SHP77 (cell line): Measurements from ENCODE around the gene RHBDD3.
"Not testable (repeated sequence)": the region's sequence is repeated elsewhere in the genome, so short reads cannot be mapped to it uniquely, and the experiment has no call there.

Experiments used
- DNase-seq, 2 experiments: peaks; one replicate each; lab custom pipeline; 2025; lab: John Stamatoyannopoulos, UW

RHBDD3 gene

GRCh38 chr22:29247891-29248290 lies 19.9 kb downstream of the RHBDD3 start:
- not testable (repeated sequence) for DNase-seq

- peak; percentile 29 to 59 for DNase-seq
These were observed 22.0 kb downstream of the RHBDD3 start for GRCh38 chr22:29245626-29246385.

GRCh38 chr22:29244785-29245625 lies 22.8 kb downstream of the RHBDD3 start:
- DNase-seq = no peak

GRCh38 chr22:29243874-29244446 lies 23.8 kb downstream of the RHBDD3 start:
- DNase-seq = no peak

- not testable (repeated sequence) for DNase-seq
These were observed 27.3 kb downstream of the RHBDD3 start for GRCh38 chr22:29240481-29240880.

GRCh38 chr22:29233277-29233877 lies 34.4 kb downstream of the RHBDD3 start:
- DNase-seq = no peak

GRCh38 chr22:29231971-29232959 lies 35.5 kb downstream of the RHBDD3 start:
- no peak for DNase-seq

- DNase-seq = no peak
These were observed 36.6 kb downstream of the RHBDD3 start for GRCh38 chr22:29230972-29231875.

- no peak for DNase-seq
These were observed 41.3 kb downstream of the RHBDD3 start for GRCh38 chr22:29226351-29226981.

GRCh38 chr22:29225422-29226090 lies 42.2 kb downstream of the RHBDD3 start:
- DNase-seq = peak; percentile 45 to 64

- no peak for DNase-seq
These were observed 42.8 kb downstream of the RHBDD3 start for GRCh38 chr22:29224859-29225410.

GRCh38 chr22:29224121-29224858 lies 43.5 kb downstream of the RHBDD3 start:
- DNase-seq = no peak

GRCh38 chr22:29219881-29220670 lies 47.7 kb downstream of the RHBDD3 start:
- DNase-seq = no peak

GRCh38 chr22:29219409-29219782 lies 48.4 kb downstream of the RHBDD3 start:
- DNase-seq = not testable (repeated sequence)

GRCh38 chr22:29218758-29219408 lies 48.9 kb downstream of the RHBDD3 start:
- DNase-seq = no peak
